DOHH2 (cell line): Measurements from ENCODE around the gene SEMA3A.

Source experiments
- H3F3A ChIP-seq: fragments of 200-600 bp; sonication (generic), shearing (Covaris generic); 2 replicates; pipeline ENCODE4 v1.6.0; 2016; ENCODE audit warnings: antibody characterized with exemption, mild to moderate bottlenecking; ENCODE audit not compliant: control insufficient read depth, insufficient read depth
- H3K27ac ChIP-seq: fragments of 200-600 bp; sonication (generic); 2 replicates; pipeline ENCODE4 v1.5.1; 2014; ENCODE audit warnings: low read depth, mild to moderate bottlenecking, low read length, moderate library complexity
- H3K27me3 ChIP-seq: fragments of 200-600 bp; sonication (generic); 2 replicates; pipeline ENCODE4 v1.6.1; 2014; ENCODE audit warnings: mild to moderate bottlenecking, low read length, mixed read lengths; ENCODE audit not compliant: control insufficient read depth
- H3K36me3 ChIP-seq: fragments of 200-600 bp; sonication (generic); 2 replicates; pipeline ENCODE4 v1.6.1; 2014; ENCODE audit warnings: mild to moderate bottlenecking, low read length, moderate library complexity, mixed read lengths; ENCODE audit not compliant: control insufficient read depth
- H3K4me1 ChIP-seq: fragments of 200-600 bp; sonication (generic); 2 replicates; pipeline ENCODE4 v1.6.1; 2014; ENCODE audit warnings: mild to moderate bottlenecking, low read length, mixed read lengths; ENCODE audit not compliant: control insufficient read depth
- H3K4me2 ChIP-seq: fragments of 200-600 bp; sonication (generic); 2 replicates; pipeline ENCODE4 v1.6.0; 2014; ENCODE audit warnings: mild to moderate bottlenecking, low read length, moderate library complexity
- H3K4me3 ChIP-seq: fragments of 200-600 bp; sonication (generic); 2 replicates; pipeline ENCODE4 v1.5.1; 2014; ENCODE audit warnings: mild to moderate bottlenecking, low read length, mixed read lengths
- H3K79me2 ChIP-seq: fragments of 200-600 bp; sonication (generic); 2 replicates; pipeline ENCODE4 v1.6.1; 2014; ENCODE audit warnings: mild to moderate bottlenecking, low read length, mixed read lengths; ENCODE audit not compliant: control insufficient read depth
- H3K9me2 ChIP-seq: fragments of 200-600 bp; sonication (generic); replicated peaks from 2 replicates; pipeline ENCODE4 v1.6.1; 2014; ENCODE audit warnings: mild to moderate bottlenecking, low read length, mixed read lengths; ENCODE audit not compliant: control insufficient read depth
- H3K9me3 ChIP-seq: fragments of 200-600 bp; sonication (generic); 2 replicates; pipeline ENCODE4 v1.6.1; 2014; ENCODE audit warnings: antibody characterized with exemption, low read length, mixed read lengths; ENCODE audit not compliant: control insufficient read depth, insufficient read depth
- H4K20me1 ChIP-seq: fragments of 200-600 bp; sonication (generic); 2 replicates; pipeline ENCODE4 v1.6.0; 2014; ENCODE audit warnings: low read depth, mild to moderate bottlenecking, antibody characterized with exemption, low read length, moderate library complexity; ENCODE audit not compliant: control insufficient read depth, insufficient read depth
- EZH2phosphoT487 ChIP-seq: fragments of 200-600 bp; sonication (generic); IDR thresholded peaks from 2 replicates; pipeline ENCODE4 v1.6.1; 2017; ENCODE audit warnings: borderline replicate concordance, mild to moderate bottlenecking, antibody characterized with exemption, low read length, moderate library complexity, mixed read lengths
- TF ChIP-seq, protein P1 (sequence below): fragments of 200-600 bp; sonication (generic); IDR thresholded peaks from one replicate; pipeline ENCODE4 v1.5.1; 2014; ENCODE audit warnings: antibody characterized with exemption, mild to moderate bottlenecking, low read depth, low read length; ENCODE audit not compliant: poor library complexity, severe bottlenecking

The SEMA3A gene

DNA sequence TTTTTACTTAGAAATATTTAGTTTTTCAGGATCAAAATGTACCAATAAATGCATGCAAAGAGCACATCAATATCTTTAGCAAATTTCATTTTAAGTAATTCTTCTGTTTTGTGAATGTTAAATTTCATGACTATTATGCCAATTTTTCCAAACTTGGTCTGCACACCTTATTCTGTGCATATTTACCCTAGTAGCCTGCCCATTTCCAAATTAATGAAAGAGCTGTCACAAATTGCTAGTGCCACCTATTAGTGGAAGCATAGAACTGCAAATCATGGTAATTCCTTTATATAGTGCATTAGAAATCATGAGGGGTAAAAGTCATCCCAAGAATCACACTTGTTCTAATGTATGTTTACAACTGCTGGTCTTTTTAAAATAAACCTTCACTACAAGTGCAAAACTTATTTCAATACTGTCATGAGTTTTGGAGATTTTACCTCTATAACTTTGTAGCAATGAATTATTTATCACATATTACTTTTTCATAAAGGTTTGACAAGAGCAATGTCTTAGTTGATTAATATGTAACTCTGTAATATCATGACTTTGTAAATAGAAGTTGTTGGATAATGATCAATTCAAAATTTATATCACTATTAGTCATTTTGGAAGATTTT, 5.7 kb downstream of the SEMA3A start:
- H3K27ac ChIP-seq, result no peak overlapping the region
- TF ChIP-seq, protein P1, sequence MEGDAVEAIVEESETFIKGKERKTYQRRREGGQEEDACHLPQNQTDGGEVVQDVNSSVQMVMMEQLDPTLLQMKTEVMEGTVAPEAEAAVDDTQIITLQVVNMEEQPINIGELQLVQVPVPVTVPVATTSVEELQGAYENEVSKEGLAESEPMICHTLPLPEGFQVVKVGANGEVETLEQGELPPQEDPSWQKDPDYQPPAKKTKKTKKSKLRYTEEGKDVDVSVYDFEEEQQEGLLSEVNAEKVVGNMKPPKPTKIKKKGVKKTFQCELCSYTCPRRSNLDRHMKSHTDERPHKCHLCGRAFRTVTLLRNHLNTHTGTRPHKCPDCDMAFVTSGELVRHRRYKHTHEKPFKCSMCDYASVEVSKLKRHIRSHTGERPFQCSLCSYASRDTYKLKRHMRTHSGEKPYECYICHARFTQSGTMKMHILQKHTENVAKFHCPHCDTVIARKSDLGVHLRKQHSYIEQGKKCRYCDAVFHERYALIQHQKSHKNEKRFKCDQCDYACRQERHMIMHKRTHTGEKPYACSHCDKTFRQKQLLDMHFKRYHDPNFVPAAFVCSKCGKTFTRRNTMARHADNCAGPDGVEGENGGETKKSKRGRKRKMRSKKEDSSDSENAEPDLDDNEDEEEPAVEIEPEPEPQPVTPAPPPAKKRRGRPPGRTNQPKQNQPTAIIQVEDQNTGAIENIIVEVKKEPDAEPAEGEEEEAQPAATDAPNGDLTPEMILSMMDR, result peak; percentile 21
- no peak for TF ChIP-seq EZH2phosphoT487

GRCh38 chr7:84187813-84188510, 6.6 kb downstream of the SEMA3A start:
- Histone ChIP-seq H3K9me3 (no peaks in the 10 kb centered on the region), H3F3A (no peaks in the 10 kb centered on the region), H3K27ac (no peak overlapping the region), H3K79me2 (no peaks in the 10 kb centered on the region), H3K4me3 (no peak overlapping the region), H3K4me1 (no peaks in the 10 kb centered on the region), H3K36me3 (no peaks in the 10 kb centered on the region), H3K9me2 (no peaks in the 10 kb centered on the region), H3K27me3 (no peaks in the 10 kb centered on the region), H3K4me2 (no peak overlapping the region), H4K20me1 (no peaks in the 10 kb centered on the region)
- TF ChIP-seq, protein P1, result no peak
- TF ChIP-seq EZH2phosphoT487, result no peak

More for the DNA sequence above, 5.7 kb downstream of the SEMA3A start:
- Histone ChIP-seq H3K9me3 (no peaks in the 10 kb centered on the region), H3K36me3 (no peaks in the 10 kb centered on the region), H3K4me2 (no peak overlapping the region), H3F3A (no peaks in the 10 kb centered on the region), H3K27me3 (no peaks in the 10 kb centered on the region), H3K79me2 (no peaks in the 10 kb centered on the region), H3K4me1 (no peaks in the 10 kb centered on the region), H3K9me2 (no peaks in the 10 kb centered on the region), H3K4me3 (no peak overlapping the region), H4K20me1 (no peaks in the 10 kb centered on the region)

DNA sequence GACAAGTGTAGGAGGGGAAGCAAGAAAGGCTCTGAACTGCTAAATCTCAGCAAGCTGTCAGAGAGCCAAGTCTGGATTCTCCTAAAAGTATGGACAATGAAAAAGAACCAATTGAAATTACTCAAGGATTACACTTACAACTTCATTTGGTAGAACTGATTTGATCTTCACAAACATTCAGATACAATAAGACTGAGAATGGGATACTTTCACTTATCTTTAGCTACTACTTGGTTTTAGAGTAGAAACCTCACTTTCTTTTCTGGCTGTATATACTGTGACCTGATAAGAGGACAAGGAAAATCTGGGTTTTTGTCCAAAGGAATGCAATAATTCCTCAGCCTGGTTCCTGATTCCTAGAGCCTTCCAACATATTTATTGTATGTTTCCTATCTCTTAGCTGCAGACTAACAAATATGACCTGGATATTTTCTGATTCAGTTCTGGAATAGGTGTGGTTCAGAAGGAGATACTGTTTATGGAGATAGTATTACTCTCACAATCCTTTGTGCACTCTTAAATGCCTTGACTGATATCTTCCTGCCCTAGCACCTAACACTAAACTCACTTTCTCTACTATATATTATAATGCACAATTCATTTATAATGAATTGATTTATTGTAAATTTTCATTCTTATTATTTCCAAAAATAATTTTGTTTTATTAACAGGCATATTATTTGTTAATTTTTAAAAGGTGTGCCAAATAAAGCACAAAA, 7.3 kb downstream of the SEMA3A start:
- no peaks in the 10 kb centered on the region for H3K9me2 ChIP-seq

More for the DNA sequence above, 7.3 kb downstream of the SEMA3A start:
- H3F3A ChIP-seq, result no peaks in the 10 kb centered on the region
- H3K4me1 ChIP-seq, result no peaks in the 10 kb centered on the region
- H3K79me2 ChIP-seq, result no peaks in the 10 kb centered on the region
- no peak overlapping the region for H3K4me3 ChIP-seq
- H3K27ac ChIP-seq, result no peak overlapping the region
- H3K4me2 ChIP-seq, result no peak overlapping the region
- no peaks in the 10 kb centered on the region for H3K36me3 ChIP-seq
- no peaks in the 10 kb centered on the region; the same call in 1 of the 2 replicates for H3K9me3 ChIP-seq
- no peaks in the 10 kb centered on the region for H3K27me3 ChIP-seq
- no peak for TF ChIP-seq EZH2phosphoT487
- TF ChIP-seq, protein P1, result no peak
- H4K20me1 ChIP-seq, result no peaks in the 10 kb centered on the region
